Gastrocnemius medialis (tissue), 4 donors: ENCODE results near the gene CNIH3. TPM values are rescaled to one million over a fixed set of nuclear protein-coding genes. Genes with fewer than 3 reads are reported as not detected.

Experiments
- ATAC-seq, 2 donors: fragments of 150-250 bp; one replicate each; pipeline ENCODE4 v1.9.1; 2016
- DNase-seq, 2 donors: peaks; one replicate each; pipeline ENCODE4 v3.0.0-alpha.2; 2019
- H3K27ac ChIP-seq, 4 donors: fragments of 200-600 bp; sonication (generic); 1 replicate in 1 of 4; 2 replicates in 3 of 4; pipeline ENCODE4 v1.5.1; 2016 to 2018; ENCODE audit warnings: mild to moderate bottlenecking in 2 of 4, moderate library complexity in 1 of 4
- H3K27me3 ChIP-seq, 3 donors: fragments of 200-600 bp; sonication (generic) in 2 of 3; 1 replicate in 1 of 3; 2 replicates in 2 of 3; pipeline versions ENCODE4 v1.5.1 to v1.6.0; 2016 to 2019; ENCODE audit warnings: mild to moderate bottlenecking in 1 of 3, moderate library complexity in 1 of 3
- H3K36me3 ChIP-seq, 2 donors: fragments of 200-600 bp; sonication (generic) in 1 of 2; one replicate each; pipeline ENCODE4 v1.5.1; 2017 to 2018
- H3K4me1 ChIP-seq, 2 donors: fragments of 200-600 bp; sonication (generic) in 1 of 2; one replicate each; pipeline ENCODE4 v1.5.1; 2016 to 2017; ENCODE audit warnings: mild to moderate bottlenecking in 2 of 2
- H3K4me3 ChIP-seq, 4 donors: fragments of 200-600 bp; sonication (generic) in 3 of 4; 1 replicate in 1 of 4; 2 replicates in 3 of 4; pipeline ENCODE4 v1.5.1; 2016 to 2019; ENCODE audit warnings: mild to moderate bottlenecking in 2 of 4
- H3K9me3 ChIP-seq, 3 donors: fragments of 200-600 bp; sonication (generic) in 2 of 3; 1 replicate in 1 of 3; 2 replicates in 2 of 3; pipeline ENCODE4 v1.5.1; 2016 to 2019
- CTCF ChIP-seq, 5 experiments: fragments of 450-650 bp in 3 of 5; fragments of 200-600 bp in 2 of 5; sonication (generic) in 2 of 5; IDR thresholded peaks in 4 of 5; conservative IDR thresholded peaks in 1 of 5; 1 replicate in 4 of 5; 2 replicates in 1 of 5; pipeline ENCODE4 v1.5.1; 2016 to 2019; ENCODE audit warnings: antibody characterized with exemption in 5 of 5, mild to moderate bottlenecking in 3 of 5, moderate library complexity in 3 of 5
- POLR2A ChIP-seq, 2 donors: fragments of 450-650 bp; IDR thresholded peaks; one replicate each; pipeline ENCODE4 v1.6.1; 2017; ENCODE audit warnings: antibody characterized with exemption in 2 of 2, mild to moderate bottlenecking in 2 of 2, moderate library complexity in 2 of 2
- in situ Hi-C, 4 donors: fragments of 200-750 bp; cut with MboI; loops; one replicate each; pipeline versions ENCODE4 v1.15.0 to v1.8.0; 2017; ENCODE audit warnings: low sequenced_read_pairs in 4 of 4
- intact Hi-C: fragments of 100-400 bp; cut with DNase I; formaldehyde crosslinking; loops from one replicate; pipeline ENCODE4 v1.15.1; 2023; ENCODE audit warnings: low total_unique reads
- total RNA-seq, 4 donors: library from RNA; depleted of rRNA; stranded (reverse); fragments of >200 nt; gene quantifications; one replicate each; pipeline versions ENCODE4 v1.1.0 to v1.2.3, GENCODE V29; 2016

CNIH3 gene
- total RNA-seq, 4 donors from 2014 or later = 0.95 to 1.6 (median 1.5) TPM; not detected in 1

DNA sequence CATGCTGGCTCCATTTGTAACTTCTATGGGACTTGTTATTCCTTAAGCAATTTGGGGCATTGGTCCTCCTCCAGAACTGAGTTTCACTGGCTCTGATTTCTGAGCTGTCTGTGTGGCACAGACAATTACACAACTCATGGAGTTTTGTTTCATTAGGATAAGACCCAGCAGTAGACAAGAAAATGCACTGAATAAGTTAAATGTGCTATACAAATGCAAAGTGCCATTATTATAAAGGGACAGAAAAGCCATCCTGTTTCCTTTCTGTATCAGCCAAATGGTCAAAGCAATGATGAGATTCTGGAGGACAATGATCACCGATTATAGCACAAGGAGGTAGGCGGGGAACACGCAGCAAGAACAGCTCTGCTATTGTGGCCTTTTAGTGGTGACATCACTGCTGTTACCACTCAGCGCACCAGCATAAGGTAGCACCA, 81.9 kb downstream of the CNIH3 start:
- Histone ChIP-seq H3K36me3 (no peaks in the 10 kb centered on the region), H3K27ac (no peak overlapping the region), H3K9me3 (no peaks in the 10 kb centered on the region), H3K4me3 (no peak overlapping the region), H3K27me3 (no peaks in the 10 kb centered on the region), H3K4me1 (no peaks in the 10 kb centered on the region)
- DNase-seq (no peak), ATAC-seq (no peak)
- in situ Hi-C loops = no loop called here
- TF ChIP-seq POLR2A (IDR thresholded peaks at IDR 0.05) = no peak
- no peak for TF ChIP-seq CTCF (IDR thresholded peaks at IDR 0.05 in 4 of 5, conservative IDR thresholded peaks at IDR 0.05 in 1 of 5)
- intact Hi-C loops = no loop called here

GRCh38 chr1:224700918-224701531, 84.9 kb downstream of the CNIH3 start:
- no peaks in the 10 kb centered on the region for H3K27me3 ChIP-seq
- intact Hi-C loops = no loop called here
- H3K4me3 ChIP-seq = no peak overlapping the region
- no peak overlapping the region for H3K27ac ChIP-seq
- no peak for ATAC-seq
- no peaks in the 10 kb centered on the region for H3K9me3 ChIP-seq
- in situ Hi-C loops = no loop called here
- TF ChIP-seq POLR2A (IDR thresholded peaks at IDR 0.05) = no peak
- no peak for TF ChIP-seq CTCF (IDR thresholded peaks at IDR 0.05 in 4 of 5, conservative IDR thresholded peaks at IDR 0.05 in 1 of 5)
- no peaks in the 10 kb centered on the region for H3K36me3 ChIP-seq
- H3K4me1 ChIP-seq = no peaks in the 10 kb centered on the region
- DNase-seq = no peak

- no peak for DNase-seq
These were observed 87.6 kb downstream of the CNIH3 start for GRCh38 chr1:224703702-224704101.

DNA sequence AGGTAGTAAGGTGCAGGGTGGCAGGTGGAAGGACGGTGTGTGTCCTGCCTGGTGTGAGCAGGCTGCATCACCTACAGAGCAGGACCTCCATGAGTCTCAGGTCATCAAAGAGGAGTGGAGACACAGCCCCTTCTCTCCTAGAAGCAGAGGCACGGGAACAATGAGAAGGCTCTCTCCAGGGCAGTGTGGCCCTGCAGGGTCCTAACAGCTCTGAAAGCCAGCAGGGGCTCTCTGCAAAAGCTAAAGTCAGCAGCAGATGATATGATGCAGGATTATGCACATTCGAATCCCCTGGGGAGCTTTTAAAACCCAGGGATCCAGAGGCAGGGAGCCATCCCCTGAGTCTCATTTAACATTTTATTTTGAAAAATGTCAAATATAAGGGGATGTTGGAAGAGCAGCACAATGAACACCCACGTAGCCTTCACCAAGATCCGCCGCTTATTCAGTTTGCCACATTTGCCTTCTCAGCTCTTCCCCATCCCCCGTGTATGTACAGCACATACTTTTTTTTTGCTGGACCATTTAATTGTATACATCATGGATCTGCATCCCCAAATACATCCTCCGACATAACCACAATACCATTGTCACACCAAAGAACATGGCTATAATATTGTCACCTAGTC, 88.1 kb downstream of the CNIH3 start:
- DNase-seq = no peak

More at GRCh38 chr1:224703702-224704101, 87.6 kb downstream of the CNIH3 start:
- Histone ChIP-seq H3K4me1 (no peaks in the 10 kb centered on the region), H3K9me3 (no peaks in the 10 kb centered on the region), H3K27ac (no peak overlapping the region), H3K27me3 (no peaks in the 10 kb centered on the region), H3K36me3 (no peaks in the 10 kb centered on the region), H3K4me3 (no peak overlapping the region)
- intact Hi-C loops (no loop called here), in situ Hi-C loops (no loop called here)
- no peak for ATAC-seq
- TF ChIP-seq POLR2A (IDR thresholded peaks at IDR 0.05) (no peak), CTCF (IDR thresholded peaks at IDR 0.05 in 4 of 5, conservative IDR thresholded peaks at IDR 0.05 in 1 of 5) (no peak)

More for the DNA sequence above, 88.1 kb downstream of the CNIH3 start:
- Histone ChIP-seq H3K4me3 (no peak overlapping the region), H3K4me1 (no peaks in the 10 kb centered on the region), H3K27me3 (no peaks in the 10 kb centered on the region), H3K9me3 (no peaks in the 10 kb centered on the region), H3K27ac (no peak overlapping the region), H3K36me3 (no peaks in the 10 kb centered on the region)
- no peak for TF ChIP-seq POLR2A (IDR thresholded peaks at IDR 0.05)
- no peak for TF ChIP-seq CTCF (IDR thresholded peaks at IDR 0.05 in 4 of 5, conservative IDR thresholded peaks at IDR 0.05 in 1 of 5)
- in situ Hi-C loops = no loop called here
- no peak for ATAC-seq
- intact Hi-C loops = no loop called here
